GM12874 (cell line): ENCODE measurements around the gene P4HA3.

Experiments used
- TF ChIP-seq, protein P1 (sequence below): IDR thresholded peaks from 2 replicates; pipeline ENCODE4 v1.5.1; 2011; ENCODE audit warnings: low read depth, mild to moderate bottlenecking, control low read depth, low read length, moderate library complexity; ENCODE audit not compliant: insufficient read depth

Gene P4HA3

DNA sequence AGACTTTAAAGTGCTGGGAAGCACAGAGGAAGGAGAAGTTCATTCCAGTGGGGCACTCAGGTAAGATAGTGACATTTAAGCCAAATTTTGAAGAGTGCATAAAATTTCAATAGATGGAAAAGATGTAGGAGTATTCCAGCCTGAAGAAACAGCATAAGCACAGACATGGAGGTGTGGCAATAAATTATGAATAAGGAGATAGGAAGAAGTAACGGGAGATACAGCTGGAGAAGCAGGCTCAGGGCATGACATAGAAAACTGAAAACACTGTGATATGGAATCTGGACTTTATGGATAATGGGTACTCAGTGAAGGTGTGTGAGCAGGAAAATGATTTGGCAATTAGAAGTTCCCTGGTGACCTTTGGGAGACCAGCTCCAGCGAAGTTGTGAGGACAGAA is 33.3 kb downstream of the P4HA3 start:
- TF ChIP-seq, protein P1, sequence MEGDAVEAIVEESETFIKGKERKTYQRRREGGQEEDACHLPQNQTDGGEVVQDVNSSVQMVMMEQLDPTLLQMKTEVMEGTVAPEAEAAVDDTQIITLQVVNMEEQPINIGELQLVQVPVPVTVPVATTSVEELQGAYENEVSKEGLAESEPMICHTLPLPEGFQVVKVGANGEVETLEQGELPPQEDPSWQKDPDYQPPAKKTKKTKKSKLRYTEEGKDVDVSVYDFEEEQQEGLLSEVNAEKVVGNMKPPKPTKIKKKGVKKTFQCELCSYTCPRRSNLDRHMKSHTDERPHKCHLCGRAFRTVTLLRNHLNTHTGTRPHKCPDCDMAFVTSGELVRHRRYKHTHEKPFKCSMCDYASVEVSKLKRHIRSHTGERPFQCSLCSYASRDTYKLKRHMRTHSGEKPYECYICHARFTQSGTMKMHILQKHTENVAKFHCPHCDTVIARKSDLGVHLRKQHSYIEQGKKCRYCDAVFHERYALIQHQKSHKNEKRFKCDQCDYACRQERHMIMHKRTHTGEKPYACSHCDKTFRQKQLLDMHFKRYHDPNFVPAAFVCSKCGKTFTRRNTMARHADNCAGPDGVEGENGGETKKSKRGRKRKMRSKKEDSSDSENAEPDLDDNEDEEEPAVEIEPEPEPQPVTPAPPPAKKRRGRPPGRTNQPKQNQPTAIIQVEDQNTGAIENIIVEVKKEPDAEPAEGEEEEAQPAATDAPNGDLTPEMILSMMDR, result no peak

DNA sequence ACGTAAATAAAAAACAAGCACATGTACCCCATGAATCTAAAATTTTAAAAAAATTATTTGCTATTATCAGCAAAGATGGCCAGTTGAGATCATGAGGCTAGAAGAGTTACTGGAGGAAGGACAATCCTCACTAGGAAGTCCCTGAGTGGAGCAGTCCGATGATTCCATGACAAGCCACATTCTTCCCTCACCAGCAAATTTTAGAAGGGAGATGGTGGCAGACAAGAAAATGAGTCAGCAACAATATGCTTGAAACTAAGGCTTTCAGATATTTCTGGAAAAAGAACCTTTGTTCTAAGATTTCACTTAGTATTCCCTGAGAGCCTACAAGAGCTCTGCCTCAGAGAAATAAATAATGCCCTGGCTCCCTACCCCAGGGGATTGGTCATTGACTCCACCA is 34.9 kb downstream of the P4HA3 start:
- TF ChIP-seq, protein P1, result no peak

DNA sequence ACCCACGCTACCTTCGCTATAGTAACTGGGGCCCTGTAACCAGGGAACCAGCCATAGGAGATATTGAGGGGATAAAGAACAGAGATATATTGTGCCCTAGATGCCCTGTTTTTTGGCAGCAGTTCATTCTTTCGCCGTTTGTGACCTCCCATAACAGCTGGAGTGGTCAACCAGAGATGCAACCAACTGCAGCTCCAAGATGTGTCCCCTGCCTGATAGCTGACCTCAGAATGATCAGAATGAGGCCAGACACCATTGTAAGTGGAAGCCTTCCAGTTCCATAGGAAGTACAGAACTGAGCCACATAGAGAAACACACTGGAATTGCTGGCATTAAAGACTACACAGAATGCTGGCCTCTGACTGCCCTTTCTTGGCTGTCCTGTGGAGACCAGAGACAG is 39.2 kb downstream of the P4HA3 start:
- TF ChIP-seq, protein P1, result no peak

DNA sequence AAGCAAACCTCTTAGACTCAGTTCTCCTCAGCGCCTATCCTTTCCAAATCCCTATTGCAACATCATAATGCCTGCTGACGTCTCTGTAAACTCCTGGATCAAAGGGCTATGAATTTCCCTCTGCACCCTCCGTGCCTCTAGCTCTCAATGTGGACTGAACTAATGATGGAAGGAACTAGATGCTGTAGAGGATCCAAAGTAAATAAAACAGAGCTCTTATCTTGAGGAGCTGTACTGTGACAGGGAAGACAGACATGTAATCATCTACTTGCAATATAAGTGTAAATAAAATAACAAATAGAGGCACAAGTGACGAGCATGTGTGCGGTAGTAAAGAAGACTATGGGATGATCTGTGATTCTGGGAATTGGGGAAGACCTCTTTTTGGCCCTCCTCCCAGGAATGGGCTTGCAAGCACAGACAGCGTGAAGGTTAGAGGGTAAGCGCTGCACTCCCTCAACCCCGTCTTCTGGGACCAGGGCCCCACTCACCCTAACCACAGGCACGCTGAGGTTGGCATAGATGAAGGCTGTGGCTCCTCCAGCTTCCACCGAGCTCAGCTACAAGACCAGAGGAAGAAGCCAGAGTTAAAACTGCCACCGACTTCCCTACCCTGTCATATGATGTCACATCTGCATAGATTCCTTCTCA is 42.2 kb downstream of the P4HA3 start:
- TF ChIP-seq, protein P1, result no peak

DNA sequence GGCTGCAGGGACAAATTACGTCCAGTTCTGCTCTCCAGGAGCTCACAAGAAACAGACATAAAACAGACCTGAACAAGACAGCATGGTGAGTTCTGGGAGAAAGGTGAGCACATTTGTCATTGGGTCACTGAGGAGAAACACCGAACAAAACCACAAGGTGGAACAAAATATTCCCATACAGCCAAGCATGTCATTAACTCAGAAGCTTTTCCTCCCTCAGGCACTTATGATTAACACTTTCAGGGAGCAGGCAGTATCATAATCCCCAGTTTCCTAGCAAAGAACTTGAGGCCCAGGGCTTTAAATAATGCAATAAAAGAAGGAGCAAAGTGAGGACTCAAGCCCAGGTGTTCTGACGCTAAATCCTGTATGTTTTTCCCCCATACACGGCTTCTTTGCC is 43.0 kb downstream of the P4HA3 start:
- TF ChIP-seq, protein P1, result no peak

DNA sequence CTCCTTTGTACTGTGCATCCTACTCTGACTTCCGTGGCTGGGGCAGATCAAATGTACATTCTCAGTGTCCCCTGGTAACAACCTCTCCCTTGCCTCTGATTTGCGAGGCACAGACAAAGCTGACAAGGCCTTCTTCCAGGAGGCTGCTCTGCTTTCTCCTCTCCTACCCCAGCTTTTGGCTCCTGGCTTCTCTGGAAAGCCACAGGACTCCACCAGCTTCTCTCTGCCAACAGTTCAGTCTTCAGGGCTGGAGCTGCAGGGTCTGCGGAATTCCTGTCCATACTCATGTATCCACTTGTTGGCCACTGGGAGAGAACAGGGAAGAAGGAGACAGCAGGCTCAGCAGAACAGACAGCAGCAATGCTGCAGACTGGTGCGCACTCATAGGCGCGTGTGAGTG is 44.4 kb downstream of the P4HA3 start:
- TF ChIP-seq, protein P1, result no peak

DNA sequence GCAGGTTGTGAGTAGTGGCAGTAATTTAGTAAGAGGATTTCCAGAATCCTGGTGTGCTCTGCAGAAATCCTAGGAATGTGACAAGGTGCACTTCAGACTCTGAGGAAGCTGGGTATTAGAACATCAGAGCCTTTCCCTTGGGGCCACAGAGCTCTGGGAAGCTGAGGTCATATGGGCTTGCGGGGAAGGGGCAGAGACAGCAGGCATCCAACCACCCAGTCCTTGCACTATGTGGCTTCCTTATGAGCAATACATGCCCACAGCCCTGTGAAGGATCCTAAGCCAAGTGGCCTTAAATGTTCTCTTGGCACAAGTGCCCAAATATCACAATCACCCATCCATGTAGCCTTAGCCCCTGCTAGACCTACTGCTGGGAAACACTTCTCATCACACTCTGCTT is 46.2 kb downstream of the P4HA3 start:
- TF ChIP-seq, protein P1, result no peak
